HG02840 (cell line): ENCODE measurements around the gene EPOP.

Experiments
- ATAC-seq: cut with Tn5 transposase; IDR thresholded peaks from one replicate; pipeline ENCODE4 v1.9.1; 2021; ENCODE audit warnings: mild to moderate bottlenecking, moderate library complexity, moderate number of reproducible peaks; ENCODE audit not compliant: unreplicated experiment, low FRiP score

The EPOP gene

GRCh38 chr17:38674749-38675615 lies at the start of gene EPOP:
EPOP (minus strand) TSS chr17:38674957; CDS start chr17:38674495, 462 bp downstream.
- no peak for ATAC-seq

GRCh38 chr17:38721802-38722201 lies 47.0 kb upstream of the EPOP start:
- no peak for ATAC-seq

GRCh38 chr17:38720941-38721340 lies 46.2 kb upstream of the EPOP start:
- no peak for ATAC-seq

GRCh38 chr17:38719943-38720641 lies 45.3 kb upstream of the EPOP start:
- no peak for ATAC-seq

GRCh38 chr17:38719289-38719942 lies 44.7 kb upstream of the EPOP start:
- no peak for ATAC-seq

GRCh38 chr17:38717139-38717745 lies 42.5 kb upstream of the EPOP start:
- no peak for ATAC-seq

- no peak for ATAC-seq
These were observed 41.7 kb upstream of the EPOP start for GRCh38 chr17:38716368-38717005.

- ATAC-seq = no peak
These were observed 40.6 kb upstream of the EPOP start for GRCh38 chr17:38715216-38715943.

GRCh38 chr17:38713456-38714075 lies 38.8 kb upstream of the EPOP start:
- no peak for ATAC-seq

- ATAC-seq = no peak
These were observed 37.8 kb upstream of the EPOP start for GRCh38 chr17:38712593-38712992.

- no peak for ATAC-seq
These were observed 37.2 kb upstream of the EPOP start for GRCh38 chr17:38711792-38712571.

- ATAC-seq = no peak
These were observed 36.2 kb upstream of the EPOP start for GRCh38 chr17:38710985-38711384.

GRCh38 chr17:38710604-38710962 lies 35.8 kb upstream of the EPOP start:
- ATAC-seq = no peak

- ATAC-seq = no peak
These were observed 35.3 kb upstream of the EPOP start for GRCh38 chr17:38709864-38710603.

GRCh38 chr17:38709104-38709820 lies 34.5 kb upstream of the EPOP start:
- ATAC-seq = no peak

- no peak for ATAC-seq
These were observed 33.1 kb upstream of the EPOP start for GRCh38 chr17:38707678-38708351.
